AG04450 (cell line): ENCODE results near the gene ZDHHC7. TPM values are rescaled to one million over a fixed set of nuclear protein-coding genes. Genes with fewer than 3 reads are reported as not detected.

Experiments
- CTCF ChIA-PET: fragments of 300-600, 350-600 bp; formaldehyde crosslinking; extraction: SDS; loops from one replicate; lab custom pipeline; 2022; ENCODE audit warnings: antibody characterized with exemption, inconsistent platforms; lab: Charles Lee
- POLR2A ChIA-PET: fragments of 350-600 bp; formaldehyde crosslinking; extraction: SDS; loops from one replicate; lab custom pipeline; 2021; ENCODE audit warnings: antibody characterized with exemption, inconsistent platforms; lab: Yijun Ruan, JAX
- DNase-seq: peaks from one replicate; pipeline ENCODE4 v3.0.0-alpha.2; 2011; ENCODE audit warnings: low read depth, low spot score
- H3K27ac ChIP-seq: one replicate; pipeline ENCODE4 v1.5.1; 2012; ENCODE audit warnings: low read depth, low read length, control low read depth
- H3K27me3 ChIP-seq: one replicate; pipeline ENCODE4 v1.6.0; 2012; ENCODE audit warnings: low read length; ENCODE audit not compliant: control insufficient read depth, insufficient read depth
- H3K4me3 ChIP-seq: 2 replicates; pipeline ENCODE4 v1.5.1; 2011; ENCODE audit warnings: mild to moderate bottlenecking, low read depth, low read length, control low read depth
- H3K9me3 ChIP-seq: 2 replicates; pipeline ENCODE4 v1.5.1; 2012; ENCODE audit warnings: low read length; ENCODE audit not compliant: control insufficient read depth, insufficient read depth
- CTCF ChIP-seq: IDR thresholded peaks from 2 replicates; pipeline ENCODE4 v1.5.1; 2011; ENCODE audit warnings: low read depth, low read length, control low read depth, inconsistent platforms
- polyA plus RNA-seq: library from polyadenylated mRNA; depleted of rRNA; stranded (reverse); fragments of >200 nt; gene quantifications from 2 replicates; pipeline ENCODE4 v1.2.3, GENCODE V29; 2011

ZDHHC7 gene
- polyA plus RNA-seq, 1 experiment = 136 TPM

DNA sequence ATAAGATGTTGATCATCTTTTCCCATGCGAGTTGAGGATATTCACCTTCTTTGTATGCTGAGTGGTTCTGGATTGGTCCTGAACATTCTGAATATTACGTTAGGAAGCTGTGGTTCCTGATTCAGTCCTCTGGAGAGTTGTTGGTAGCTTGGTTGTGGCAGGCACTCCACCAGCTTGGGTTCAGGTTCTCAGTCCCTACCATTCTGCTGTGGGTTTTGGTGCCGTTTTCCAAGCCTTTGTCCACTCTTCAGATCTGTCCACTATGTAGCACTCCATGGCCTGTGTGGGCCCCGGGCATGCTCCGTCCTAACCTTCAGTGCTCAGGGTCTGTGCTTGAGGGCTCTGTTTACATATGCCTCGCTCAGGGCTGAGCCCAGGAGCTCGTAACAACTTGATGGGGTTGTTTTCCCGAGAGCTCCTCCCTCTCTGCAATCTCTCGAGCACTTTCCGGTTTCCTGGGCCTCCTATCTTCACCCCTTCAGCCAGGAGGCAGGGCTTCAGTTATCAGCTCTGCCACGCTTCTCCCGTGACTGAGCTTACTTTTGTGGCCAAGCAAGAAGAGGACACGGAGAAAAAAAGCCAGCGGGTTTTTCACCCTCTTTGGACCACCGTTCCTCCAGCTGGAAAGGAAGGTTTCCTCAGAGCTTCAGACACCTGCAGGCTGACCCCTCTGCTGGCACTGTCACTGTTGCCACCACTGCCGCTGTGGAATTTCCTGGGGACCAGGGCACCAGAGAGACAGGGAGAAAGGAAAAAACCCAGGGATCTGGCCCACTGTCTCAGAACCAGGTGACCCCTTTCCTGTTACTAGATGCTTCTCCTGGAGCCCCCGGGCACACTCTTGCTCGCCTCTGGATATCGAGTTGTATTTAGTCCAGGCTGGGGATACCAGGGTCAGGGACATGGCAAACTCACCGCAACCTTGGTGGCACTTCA lies 35.9 kb upstream of the ZDHHC7 start:
- Histone ChIP-seq H3K27ac (no peak overlapping the region), H3K27me3 (no peaks in the 10 kb centered on the region), H3K9me3 (peaks cover 6% of the 10 kb centered on the region; the same call in 1 of the 2 replicates), H3K4me3 (no peak overlapping the region)
- no peak for TF ChIP-seq CTCF
- CTCF ChIA-PET = interaction anchor here (0.7 to 1.3 kb wide), 3 partner anchors 9 to 1073 kb away, joined by 3 read pairs; no protein-coding TSS in a partner anchor
- POLR2A ChIA-PET = no interaction called here
- no peak for DNase-seq

- POLR2A ChIA-PET = no interaction called here
- DNase-seq = no peak
- CTCF ChIA-PET = interaction anchor here (1.2 to 1.3 kb wide), 2 partner anchors 10 to 68 kb away, joined by 3 read pairs; no protein-coding TSS in a partner anchor
- H3K27me3 ChIP-seq = no peaks in the 10 kb centered on the region
- no peak overlapping the region for H3K27ac ChIP-seq
- H3K4me3 ChIP-seq = no peak overlapping the region
- H3K9me3 ChIP-seq = peaks cover 6% of the 10 kb centered on the region; the same call in 1 of the 2 replicates
- no peak for TF ChIP-seq CTCF
Measured at GRCh38 chr16:85046472-85046916, 35.2 kb upstream of the ZDHHC7 start.

- no peaks in the 10 kb centered on the region for H3K27me3 ChIP-seq
- DNase-seq = no peak
- TF ChIP-seq CTCF = no peak
- H3K9me3 ChIP-seq = peaks cover 6% of the 10 kb centered on the region; the same call in 1 of the 2 replicates
- no peak overlapping the region for H3K4me3 ChIP-seq
- POLR2A ChIA-PET = no interaction called here
- CTCF ChIA-PET = no interaction called here
- no peak overlapping the region for H3K27ac ChIP-seq
Measured at GRCh38 chr16:85045641-85046471, 34.5 kb upstream of the ZDHHC7 start.

DNA sequence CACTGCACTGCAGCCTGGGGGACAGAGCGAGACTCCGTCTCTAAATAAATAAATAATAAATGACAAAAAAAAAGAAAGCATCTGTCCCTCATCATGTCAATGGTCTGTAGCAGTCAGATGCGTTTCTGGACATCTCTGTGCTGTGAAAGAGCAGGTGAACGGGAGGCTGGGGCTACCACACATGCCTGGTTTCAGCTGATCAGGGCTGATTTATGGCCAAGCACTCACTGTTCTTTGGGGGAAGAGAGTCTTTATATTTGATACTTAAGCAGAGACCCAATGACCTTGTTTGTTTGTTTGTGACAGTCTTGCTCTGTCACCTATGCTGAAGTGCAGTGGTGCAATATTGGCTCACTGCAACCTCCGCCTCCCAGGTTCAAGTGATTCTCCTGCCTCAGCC lies 33.7 kb upstream of the ZDHHC7 start:
- Histone ChIP-seq H3K4me3 (no peak overlapping the region), H3K27ac (no peak overlapping the region), H3K27me3 (no peaks in the 10 kb centered on the region), H3K9me3 (peaks cover 6% of the 10 kb centered on the region; the same call in 1 of the 2 replicates)
- CTCF ChIA-PET = no interaction called here
- POLR2A ChIA-PET = no interaction called here
- TF ChIP-seq CTCF = no peak
- no peak for DNase-seq
